Small intestine (tissue), 7 donors: ENCODE data around the gene UGT8. TPM values are rescaled to one million over a fixed set of nuclear protein-coding genes. Genes with fewer than 3 reads are reported as not detected.
A peak's percentile ranks its signal among the peaks of the same experiment; 100 is the strongest.
"Not testable (repeated sequence)": the region's sequence is repeated elsewhere in the genome, so short reads cannot be mapped to it uniquely, and the experiment has no call there.

Experiments used
- DNase-seq, 2 donors: peaks; one replicate each; pipeline versions ENCODE4 v3.0.0 to v3.0.0-alpha.2; 2013
- FAIRE-seq: peaks from 2 replicates; lab custom pipeline; 2012; peaks lifted over from hg19 to GRCh38; lab: Jason Lieb, UNC
- H3K27ac ChIP-seq, 3 donors: one replicate each; pipeline ENCODE4 v1.5.1; 2013; ENCODE audit warnings: low read length in 2 of 3, mild to moderate bottlenecking in 2 of 3, control low read depth in 1 of 3, inconsistent platforms in 1 of 3, low read depth in 1 of 3, moderate library complexity in 1 of 3
- H3K27me3 ChIP-seq, 3 donors: one replicate each; pipeline ENCODE4 v1.6.1; 2013; ENCODE audit warnings: low read length in 3 of 3, inconsistent platforms in 1 of 3; ENCODE audit not compliant: control insufficient read depth in 3 of 3, insufficient read depth in 3 of 3
- H3K36me3 ChIP-seq, 3 donors: one replicate each; pipeline ENCODE4 v1.6.1; 2013; ENCODE audit warnings: low read length in 3 of 3, inconsistent platforms in 1 of 3, low read depth in 1 of 3, mild to moderate bottlenecking in 1 of 3, moderate library complexity in 1 of 3; ENCODE audit not compliant: control insufficient read depth in 3 of 3, insufficient read depth in 2 of 3
- H3K4me1 ChIP-seq, 3 donors: one replicate each; pipeline ENCODE4 v1.6.1; 2013; ENCODE audit warnings: low read length in 2 of 3, inconsistent platforms in 1 of 3, low read depth in 1 of 3, mild to moderate bottlenecking in 1 of 3, moderate library complexity in 1 of 3; ENCODE audit not compliant: control insufficient read depth in 3 of 3, insufficient read depth in 2 of 3
- H3K4me3 ChIP-seq, 3 donors: one replicate each; pipeline ENCODE4 v1.5.1; 2013; ENCODE audit warnings: low read length in 3 of 3, control low read depth in 1 of 3, inconsistent platforms in 1 of 3, low read depth in 1 of 3, mild to moderate bottlenecking in 1 of 3, moderate library complexity in 1 of 3
- H3K9me3 ChIP-seq, 2 donors: one replicate each; pipeline ENCODE4 v1.6.1; 2013; ENCODE audit warnings: low read depth in 1 of 2, low read length in 1 of 2; ENCODE audit not compliant: control insufficient read depth in 2 of 2, insufficient read depth in 1 of 2
- WGBS, 3 donors: extraction: QIAGEN DNeasy Blood & Tissue Kit; methylation state at CpG; one replicate each; pipeline ENCODE4 v1.1.7; 2013; 5-methylcytosine and 5-hydroxymethylcytosine counted together
- polyA plus RNA-seq, 4 donors: library from polyadenylated mRNA; stranded (reverse) in 3 of 4; unstranded in 1 of 4; fragments of 200-250 nt in 3 of 4; fragments of 120-200 nt in 1 of 4; gene quantifications; one replicate each; pipeline versions ENCODE4 v1.2.1 to v1.2.3, GENCODE V29; 2013
- donor health status: healthy with polysubstance abuse.
- donor health status: control.
- donor health status: control.
- donor health status: Bipolar disorder and iron deficiency.
- donor health status: healthy.

Gene UGT8
- polyA plus RNA-seq, 4 donors, result 7.6 to 105 (median 13.4) TPM

GRCh38 chr4:114615435-114615834 lies 16.8 kb downstream of the UGT8 start:
- peak overlapping the region in 2 of 3 donors; percentile 28 to 30 for H3K4me3 ChIP-seq
- 15 to 50% (median 34%) methylated on average over 3 of the region's 3 CpGs for WGBS, 3 donors
- FAIRE-seq, result no peak

GRCh38 chr4:114616036-114616435 lies 17.4 kb downstream of the UGT8 start:
- FAIRE-seq, result not testable (repeated sequence)

More at GRCh38 chr4:114615435-114615834, 16.8 kb downstream of the UGT8 start:
- H3K9me3 ChIP-seq, result no peaks in the 10 kb centered on the region
- H3K36me3 ChIP-seq, result peaks cover 0 to 3% (median 0%) of the 10 kb centered on the region in 3 donors
- peak overlapping the region; percentile 81 to 94 (median 91) for H3K27ac ChIP-seq
- no peaks in the 10 kb centered on the region for H3K27me3 ChIP-seq
- H3K4me1 ChIP-seq, result peaks cover 2 to 26% (median 3%) of the 10 kb centered on the region in 3 donors
- DNase-seq, result peak; percentile 85 to 89

GRCh38 chr4:114626196-114626595 lies 27.6 kb downstream of the UGT8 start:
- FAIRE-seq (no peak), DNase-seq (peak; percentile 66 to 69)
- no peaks in the 10 kb centered on the region for H3K27me3 ChIP-seq
- H3K27ac ChIP-seq, result peak overlapping the region in 1 of 3 donors; percentile 26
- no peaks in the 10 kb centered on the region for H3K9me3 ChIP-seq
- peaks cover 0 to 5% (median 0%) of the 10 kb centered on the region in 3 donors for H3K4me1 ChIP-seq
- H3K4me3 ChIP-seq, result no peak overlapping the region
- WGBS, 3 donors, result 25 to 64% (median 42%) methylated on average over 2 of the region's 2 CpGs
- H3K36me3 ChIP-seq, result peaks cover 0 to 14% (median 2%) of the 10 kb centered on the region in 3 donors

More at GRCh38 chr4:114616036-114616435, 17.4 kb downstream of the UGT8 start:
- not testable (repeated sequence) for H3K9me3 ChIP-seq, H3K27me3 ChIP-seq, H3K36me3 ChIP-seq
- peaks cover 2 to 26% (median 3%) of the 10 kb centered on the region in 3 donors for H3K4me1 ChIP-seq
- peak in 1 of 2 donors; percentile 61 for DNase-seq
- peak overlapping the region; percentile 81 to 94 (median 91) for H3K27ac ChIP-seq
- H3K4me3 ChIP-seq, result peak overlapping the region in 2 of 3 donors; percentile 28 to 30
- 17 to 63% (median 34%) methylated on average over 12 of the region's 12 CpGs for WGBS, 3 donors

- H3K4me3 ChIP-seq, result no peak overlapping the region
- DNase-seq (no peak), FAIRE-seq (no peak)
- WGBS, 3 donors, result 90 to 94% (median 93%) methylated on average over 5 of the region's 5 CpGs
- no peak overlapping the region for H3K27ac ChIP-seq
- H3K4me1 ChIP-seq, result no peaks in the 10 kb centered on the region
- no peaks in the 10 kb centered on the region for H3K27me3 ChIP-seq
- H3K36me3 ChIP-seq, result peaks cover 0 to 3% (median 0%) of the 10 kb centered on the region in 3 donors
- no peaks in the 10 kb centered on the region for H3K9me3 ChIP-seq
Measured at GRCh38 chr4:114636192-114636935, 37.8 kb downstream of the UGT8 start.

- Histone ChIP-seq H3K27me3 (no peaks in the 10 kb centered on the region), H3K36me3 (no peaks in the 10 kb centered on the region), H3K4me1 (no peaks in the 10 kb centered on the region), H3K4me3 (no peak overlapping the region), H3K9me3 (no peaks in the 10 kb centered on the region), H3K27ac (no peak overlapping the region)
- 70 to 84% (median 79%) methylated on average over 4 of the region's 4 CpGs for WGBS, 3 donors
- DNase-seq, result no peak
- no peak for FAIRE-seq
Measured at GRCh38 chr4:114642173-114642780, 43.7 kb downstream of the UGT8 start.

- peaks cover 0 to 2% (median 0%) of the 10 kb centered on the region in 3 donors for H3K36me3 ChIP-seq
- 77 to 90% (median 80%) methylated on average over 1 of the region's 1 CpG for WGBS, 3 donors
Measured at GRCh38 chr4:114649908-114650307, 51.3 kb downstream of the UGT8 start.

GRCh38 chr4:114653675-114654074 lies 55.1 kb downstream of the UGT8 start:
- no peaks in the 10 kb centered on the region for H3K9me3 ChIP-seq
- no peaks in the 10 kb centered on the region for H3K27me3 ChIP-seq
- H3K27ac ChIP-seq, result no peak overlapping the region
- DNase-seq (peak; percentile 31 to 79), FAIRE-seq (no peak)
- 29 to 73% (median 48%) methylated on average over 1 of the region's 1 CpG for WGBS, 3 donors
- no peak overlapping the region for H3K4me3 ChIP-seq
- H3K4me1 ChIP-seq, result peaks cover 0 to 7% (median 3%) of the 10 kb centered on the region in 3 donors
- H3K36me3 ChIP-seq, result peaks cover 0 to 2% (median 0%) of the 10 kb centered on the region in 3 donors

More at GRCh38 chr4:114649908-114650307, 51.3 kb downstream of the UGT8 start:
- DNase-seq, result no peak
- H3K9me3 ChIP-seq, result no peaks in the 10 kb centered on the region
- no peaks in the 10 kb centered on the region for H3K27me3 ChIP-seq
- FAIRE-seq, result no peak
- H3K4me1 ChIP-seq, result peaks cover 0 to 7% (median 3%) of the 10 kb centered on the region in 3 donors
- H3K4me3 ChIP-seq, result no peak overlapping the region
- H3K27ac ChIP-seq, result no peak overlapping the region

- no peaks in the 10 kb centered on the region for H3K36me3 ChIP-seq
- no peaks in the 10 kb centered on the region for H3K9me3 ChIP-seq
- DNase-seq, result peak; percentile 46 to 50
- FAIRE-seq, result no peak
- peaks cover 0 to 7% (median 3%) of the 10 kb centered on the region in 3 donors for H3K4me1 ChIP-seq
- no peaks in the 10 kb centered on the region for H3K27me3 ChIP-seq
- 13 to 44% (median 24%) methylated on average over 2 of the region's 2 CpGs for WGBS, 3 donors
- H3K27ac ChIP-seq, result peak overlapping the region in 2 of 3 donors; percentile 14 to 19
- H3K4me3 ChIP-seq, result no peak overlapping the region
Measured at GRCh38 chr4:114654592-114654991, 56.0 kb downstream of the UGT8 start.
